ENCODE results near the gene LPO.
A peak's percentile ranks its signal among the peaks of the same experiment; 100 is the strongest.

Gene LPO

GRCh38 chr17:58277107-58277801, 38.9 kb downstream of the LPO start:
- peak; percentile 16 for DNase-seq (ENCODE audit: low spot score)
- peak; percentile 63 for FAIRE-seq

DNA sequence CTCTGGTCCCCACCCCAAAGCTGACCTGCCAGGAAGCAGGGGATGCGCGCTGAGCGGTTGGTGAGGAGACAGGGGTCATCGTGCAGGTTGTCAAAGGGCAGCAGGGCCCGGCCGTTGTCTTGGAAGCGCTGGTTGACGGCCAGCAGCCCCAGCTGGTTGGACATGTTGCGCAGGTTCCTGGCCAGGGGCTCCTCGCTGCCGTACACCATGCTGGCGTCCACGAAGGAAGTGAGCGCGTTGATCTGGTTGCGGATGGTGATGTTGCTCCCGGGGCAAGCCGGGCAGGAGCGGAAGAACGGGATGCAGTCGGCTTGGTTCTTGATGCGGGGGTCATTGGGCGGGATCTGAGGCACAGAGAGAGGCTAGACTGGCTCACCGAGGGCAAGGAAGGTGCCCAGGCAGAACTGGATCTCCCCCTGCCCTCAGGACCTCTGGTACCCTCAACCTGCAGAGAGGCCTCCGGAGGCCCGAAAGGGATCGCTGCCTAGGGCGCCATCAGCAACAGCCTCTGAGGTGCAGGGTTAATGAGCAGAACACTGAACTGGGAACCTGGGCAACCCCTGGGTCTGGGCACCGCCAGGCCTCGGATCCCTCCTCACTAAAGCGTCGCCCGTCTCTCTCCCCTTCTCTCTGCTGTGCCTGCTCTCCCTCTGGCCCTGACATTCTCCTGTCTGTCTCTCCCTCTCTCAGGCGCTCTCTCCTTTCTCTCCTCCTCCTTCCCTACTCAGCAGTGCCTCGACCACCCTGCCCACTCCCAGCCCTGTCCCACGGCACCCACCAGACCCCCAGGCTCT, 39.6 kb downstream of the LPO start:
- FAIRE-seq (peak; percentile 44), DNase-seq (ENCODE audit: low spot score) (peak; percentile 8)

- DNase-seq (ENCODE audit: low spot score) (peak; percentile 17), FAIRE-seq (no peak)
Measured at GRCh38 chr17:58278661-58279015, 40.3 kb downstream of the LPO start.

GRCh38 chr17:58279016-58279711, 40.8 kb downstream of the LPO start:
- no peak for DNase-seq (ENCODE audit: low spot score)
- FAIRE-seq, result no peak

- no peak for DNase-seq (ENCODE audit: low spot score)
- FAIRE-seq, result peak; percentile 50
Measured at GRCh38 chr17:58279736-58280479, 41.5 kb downstream of the LPO start.

DNA sequence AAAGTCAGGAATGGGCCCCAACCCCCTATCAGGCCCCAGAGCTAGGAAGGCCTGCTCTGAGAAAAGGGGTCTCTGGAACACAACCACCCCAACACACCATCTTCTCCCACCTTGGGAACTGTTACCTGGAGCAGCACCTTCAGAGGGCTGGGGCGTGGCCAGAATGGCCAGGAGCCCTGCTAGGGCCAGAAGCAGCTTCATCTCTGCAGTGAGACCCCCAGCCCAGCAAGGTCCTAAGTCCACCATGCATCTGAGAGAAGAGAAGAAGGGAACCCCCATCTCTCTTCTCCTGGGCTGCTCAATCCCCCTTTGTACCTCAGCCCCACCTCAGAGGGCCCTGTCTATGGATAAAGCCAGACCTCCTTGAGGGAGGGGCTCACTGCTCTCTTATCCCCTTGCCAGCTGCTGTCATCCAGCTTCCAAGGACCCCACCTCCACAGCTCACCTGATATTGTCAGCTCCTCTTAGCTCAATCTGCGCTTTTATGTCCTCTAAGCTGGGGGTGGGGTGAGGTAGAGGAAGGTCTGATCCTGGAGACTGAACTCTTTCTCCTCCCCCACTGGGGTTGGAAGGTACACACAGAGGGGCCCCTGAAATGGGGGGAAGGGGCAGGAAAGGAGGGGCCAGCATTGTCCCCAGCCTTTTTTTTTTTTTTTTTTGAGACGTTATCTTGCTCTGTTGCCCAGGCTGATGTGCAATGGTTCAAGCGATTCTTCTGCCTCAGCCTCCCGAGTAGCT, 42.3 kb downstream of the LPO start, which contains the start of gene MPO:
Gene MPO, minus strand, starts transcription at position 456 of the 738 bp plus-strand sequence. Its CDS starts 177 bp downstream, at position 279.
- FAIRE-seq (no peak), DNase-seq (ENCODE audit: low spot score) (peak; percentile 5)

- DNase-seq (ENCODE audit: low spot score), result no peak
- FAIRE-seq, result no peak
Measured at GRCh38 chr17:58281511-58282011, 43.2 kb downstream of the LPO start.

- DNase-seq (ENCODE audit: low spot score) (peak; percentile 6), FAIRE-seq (no peak)
Measured at GRCh38 chr17:58282442-58282841, 44.1 kb downstream of the LPO start.

DNA sequence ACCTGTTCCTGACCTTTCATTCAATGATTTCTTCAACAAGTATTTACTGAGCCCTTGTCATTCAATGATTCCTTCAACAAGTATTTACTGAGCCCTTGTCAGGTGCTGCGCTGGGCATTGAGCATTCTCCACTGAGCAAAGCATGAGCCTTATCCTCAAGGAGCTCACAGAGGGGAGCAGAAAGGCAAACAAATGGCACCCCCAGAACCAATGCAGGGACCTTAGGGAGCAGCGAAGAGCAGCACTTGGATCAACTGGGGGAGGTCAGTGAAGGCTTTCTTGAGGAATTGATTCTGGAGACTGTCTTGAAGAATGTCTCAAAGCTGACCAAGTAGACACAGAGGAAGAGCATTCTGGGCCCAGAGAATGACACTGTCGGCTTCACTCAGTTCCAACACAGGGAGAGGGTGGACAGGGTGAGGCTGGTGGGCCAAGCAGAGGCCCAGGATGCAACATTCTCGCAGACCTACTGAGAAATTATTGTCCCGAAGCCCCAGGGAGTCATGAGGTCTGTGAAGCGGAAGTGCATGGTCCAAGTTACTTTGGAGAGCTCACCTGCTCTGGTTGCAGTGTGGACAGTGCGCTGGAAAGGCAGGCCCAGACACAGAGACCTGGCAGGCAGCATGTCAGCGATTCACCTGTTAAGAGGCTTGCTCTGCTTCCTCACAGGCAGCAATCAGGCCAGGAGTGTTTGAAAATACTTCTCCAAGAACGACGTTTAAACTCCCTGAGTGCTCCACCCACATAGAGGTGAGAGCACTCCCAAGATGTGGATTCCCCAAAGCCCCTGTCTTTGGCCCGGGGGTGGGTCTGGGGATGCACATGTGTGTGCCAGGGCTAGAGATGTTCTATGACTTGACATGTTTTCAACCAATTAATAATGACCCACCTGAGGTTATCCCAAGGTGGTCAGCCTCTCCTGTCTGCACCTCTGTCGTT, 45.6 kb downstream of the LPO start:
- DNase-seq (ENCODE audit: low spot score) (no peak), FAIRE-seq (peak; percentile 44)

GRCh38 chr17:58284613-58285421, 46.4 kb downstream of the LPO start:
- peak; percentile 77 for FAIRE-seq

DNA sequence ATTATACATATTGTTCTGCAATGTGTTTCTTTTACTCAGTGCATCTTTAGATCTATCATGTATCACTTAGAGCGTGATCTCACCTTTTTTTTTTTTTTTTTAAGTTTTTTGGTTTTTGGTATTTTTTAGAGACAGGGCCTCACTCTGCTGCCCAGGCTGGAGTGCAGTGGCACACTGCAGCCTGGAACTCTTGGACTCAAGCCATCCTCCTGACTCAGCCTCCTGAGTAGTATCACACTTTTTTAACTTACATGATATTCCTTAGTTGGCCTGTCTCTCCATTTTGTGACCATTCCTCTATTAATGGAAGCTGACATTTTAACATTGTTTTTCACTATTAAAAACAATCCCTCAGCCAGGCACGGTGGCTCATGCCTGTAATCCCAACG, 47.0 kb downstream of the LPO start:
- DNase-seq (ENCODE audit: low spot score), result no peak
- FAIRE-seq, result no peak

More at GRCh38 chr17:58284613-58285421, 46.4 kb downstream of the LPO start:
- no peak for DNase-seq (ENCODE audit: low spot score)

DNA sequence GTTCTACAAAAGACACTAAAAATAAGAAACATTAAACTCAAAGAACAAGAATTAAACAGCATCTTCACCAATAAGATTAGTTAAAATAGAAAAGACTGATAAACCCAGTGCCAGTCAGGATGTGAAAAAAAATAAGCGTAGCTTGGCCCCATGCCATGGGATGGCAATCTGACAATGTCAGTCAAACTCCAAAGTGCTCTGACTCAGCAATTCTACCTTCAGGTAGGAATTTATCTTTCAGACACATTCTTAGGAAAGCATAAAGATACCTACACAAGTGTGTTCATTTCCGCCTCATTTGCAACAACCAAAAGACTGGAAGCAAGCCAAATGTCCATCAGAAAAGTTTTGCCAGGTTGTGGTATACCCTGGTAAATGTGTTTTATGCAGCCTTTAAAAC, 51.5 kb downstream of the LPO start:
- no peak for DNase-seq (ENCODE audit: low spot score)
- no peak for FAIRE-seq

DNA sequence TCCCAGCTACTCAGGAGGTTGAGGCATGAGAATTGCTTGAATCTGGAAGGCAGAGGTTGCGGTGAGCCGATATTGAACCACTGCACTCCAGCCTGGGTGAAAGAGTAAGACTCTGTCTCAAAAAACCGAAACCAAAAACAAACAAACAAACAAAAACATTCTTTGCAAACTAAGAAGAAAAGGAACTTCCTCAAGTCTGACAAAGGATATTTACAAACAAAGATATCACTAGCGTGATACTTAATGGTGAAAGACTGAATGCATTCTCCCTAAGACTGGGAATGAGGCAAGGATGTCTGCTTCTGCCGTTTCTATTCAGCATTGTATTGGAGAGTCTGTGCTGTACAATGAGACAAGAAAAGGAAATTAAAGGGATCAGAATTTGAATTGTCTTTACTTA, 52.9 kb downstream of the LPO start:
- DNase-seq (ENCODE audit: low spot score) (no peak), FAIRE-seq (peak; percentile 74)

DNA sequence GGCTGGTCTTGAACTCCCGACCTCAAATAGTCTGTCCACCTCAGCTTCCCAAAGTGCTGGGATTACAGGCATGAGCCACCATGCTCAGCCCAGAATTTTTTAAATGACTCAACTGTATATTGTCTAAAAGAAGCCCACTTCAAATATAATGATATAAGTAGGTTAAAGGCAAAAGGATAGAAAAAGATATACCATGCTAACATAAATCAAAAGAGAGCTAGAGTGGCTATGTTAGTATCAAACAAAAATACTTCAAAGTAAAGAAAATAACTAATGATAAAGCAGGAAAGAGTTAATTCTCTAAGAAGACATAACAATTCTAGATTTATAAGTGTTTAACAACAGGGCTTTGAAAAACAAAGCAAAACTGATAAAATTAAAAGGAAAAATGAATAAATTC, 55.6 kb downstream of the LPO start:
- FAIRE-seq (no peak), DNase-seq (ENCODE audit: low spot score) (no peak)

- FAIRE-seq, result peak; percentile 23
- no peak for DNase-seq (ENCODE audit: low spot score)
Measured at GRCh38 chr17:58300336-58300735, 62.0 kb downstream of the LPO start.

DNA sequence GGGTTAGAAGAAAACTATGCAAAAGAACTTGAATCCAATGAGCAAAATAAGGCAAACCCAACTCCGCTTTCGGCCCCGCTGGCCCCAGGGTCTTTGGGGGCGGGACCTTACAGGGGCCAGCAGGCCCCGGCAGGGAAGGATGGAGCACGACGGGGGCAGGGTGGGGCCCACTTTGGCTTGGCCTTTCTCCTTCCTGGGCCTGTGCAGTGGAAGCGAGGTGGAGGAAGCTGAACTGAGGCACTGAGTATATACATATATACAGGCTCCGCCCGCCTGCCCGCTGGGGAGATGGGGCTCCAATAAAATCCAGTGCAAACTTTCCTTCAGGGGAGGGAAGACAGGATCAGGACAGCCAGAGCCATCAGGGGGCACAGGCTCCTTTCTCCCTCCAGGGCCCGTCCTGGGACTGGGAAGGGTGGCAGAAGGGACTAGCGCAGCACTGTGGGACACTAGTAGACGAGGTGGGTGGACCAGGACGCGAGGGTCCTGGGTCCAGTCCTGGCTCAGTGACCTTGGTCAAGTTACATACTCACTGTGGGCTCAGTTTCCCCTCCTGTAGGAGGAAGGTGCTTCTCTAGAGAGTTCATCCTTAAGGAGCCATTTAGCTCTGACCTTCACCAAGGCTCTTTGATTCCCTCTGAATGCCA, 63.2 kb downstream of the LPO start:
- FAIRE-seq (peak; percentile 56), DNase-seq (ENCODE audit: low spot score) (no peak)

GRCh38 chr17:58302171-58302918, 64.0 kb downstream of the LPO start:
- no peak for DNase-seq (ENCODE audit: low spot score)
- no peak for FAIRE-seq
